GM21381 (cell line): ENCODE results near the gene POLE4.

Source experiments
- ATAC-seq: cut with Tn5 transposase; IDR thresholded peaks from one replicate; pipeline ENCODE4 v1.9.1; 2021; ENCODE audit warnings: mild to moderate bottlenecking, moderate library complexity; ENCODE audit not compliant: unreplicated experiment

The POLE4 gene

DNA sequence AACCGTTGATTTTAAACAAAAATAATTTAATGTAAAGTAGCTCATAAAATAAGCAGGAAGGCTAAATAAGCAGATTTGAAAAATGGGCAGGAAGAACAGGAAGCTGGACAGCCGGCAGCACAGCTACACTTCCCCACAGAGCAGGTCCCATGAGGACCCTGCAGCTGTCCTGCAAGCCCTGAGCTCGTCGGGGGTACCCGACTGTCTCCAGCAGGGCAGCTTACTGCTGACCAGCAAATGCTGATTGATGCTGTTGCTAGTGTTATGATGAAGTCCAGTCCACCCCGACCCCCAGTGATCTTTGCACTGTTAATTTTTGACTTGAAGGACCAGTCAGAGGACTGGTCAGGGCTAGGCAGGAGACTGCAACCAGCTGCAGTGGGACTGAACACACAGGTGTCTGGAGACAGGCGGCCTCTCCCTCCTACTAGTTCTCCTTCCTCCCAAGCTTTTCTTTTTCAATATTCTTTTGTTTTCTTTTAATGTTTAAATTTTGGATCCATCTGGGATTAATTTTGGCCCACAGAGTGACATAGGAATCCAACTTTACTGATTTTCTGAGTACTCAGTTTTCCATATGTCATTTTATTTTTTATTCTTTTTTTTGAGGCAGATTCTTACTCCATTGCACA, 27.7 kb downstream of the POLE4 start:
- no peak for ATAC-seq

DNA sequence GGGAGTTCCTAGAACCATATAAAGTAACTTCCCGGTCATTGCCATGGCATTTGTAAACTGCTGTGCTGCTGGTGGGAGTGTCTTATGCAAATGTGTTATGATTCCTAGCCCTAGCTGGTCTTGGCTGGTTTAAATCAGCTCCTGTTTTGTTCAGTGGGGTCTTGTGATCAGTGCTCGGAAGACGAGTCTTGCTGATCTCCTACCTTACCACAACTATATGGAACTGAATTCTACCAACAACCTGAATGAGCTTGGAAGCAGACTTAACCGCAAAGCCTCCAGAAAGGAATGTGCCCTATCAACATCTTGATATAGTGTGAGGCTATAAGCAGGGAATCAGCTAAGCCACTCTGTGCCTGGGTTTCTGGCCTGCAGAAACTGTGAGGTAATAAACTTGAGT, 33.5 kb downstream of the POLE4 start:
- no peak for ATAC-seq

DNA sequence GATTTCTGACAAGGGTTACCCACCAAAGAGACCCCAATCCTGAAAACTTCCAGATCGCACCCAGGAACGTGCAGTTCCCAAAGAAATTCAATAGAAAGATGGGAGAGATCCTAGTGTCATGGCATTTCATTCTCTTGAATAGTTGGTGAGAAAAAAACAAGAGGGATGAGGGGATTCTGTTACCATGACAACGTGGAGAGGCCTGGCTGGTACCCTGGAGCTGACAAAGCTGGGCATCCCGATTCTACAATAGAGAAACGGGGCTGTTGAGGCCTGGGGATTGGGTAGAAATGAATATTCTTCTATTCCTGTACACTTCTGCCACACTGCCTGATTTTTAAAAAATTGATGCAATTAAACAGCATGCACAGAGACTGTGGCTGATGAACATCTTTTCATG, 41.0 kb downstream of the POLE4 start:
- no peak for ATAC-seq

DNA sequence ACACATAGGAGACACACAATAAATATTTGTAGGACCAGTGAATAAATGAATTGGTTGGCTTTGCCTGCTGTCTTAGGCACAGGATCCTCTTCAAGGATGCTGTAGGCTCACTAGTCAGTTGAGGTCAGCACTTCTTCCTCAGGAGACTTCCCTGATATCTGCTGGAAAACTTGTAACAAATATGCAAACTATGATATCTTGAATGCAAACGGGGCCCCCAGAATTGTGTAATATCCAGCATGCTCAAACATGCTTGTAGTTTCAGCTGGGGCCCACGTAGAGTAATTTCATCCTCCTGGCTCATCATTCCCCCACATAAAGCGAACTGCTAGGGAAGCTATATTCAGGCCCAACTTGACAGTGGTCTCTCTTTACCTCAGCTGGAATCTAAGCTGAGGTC, 43.6 kb downstream of the POLE4 start:
- no peak for ATAC-seq

DNA sequence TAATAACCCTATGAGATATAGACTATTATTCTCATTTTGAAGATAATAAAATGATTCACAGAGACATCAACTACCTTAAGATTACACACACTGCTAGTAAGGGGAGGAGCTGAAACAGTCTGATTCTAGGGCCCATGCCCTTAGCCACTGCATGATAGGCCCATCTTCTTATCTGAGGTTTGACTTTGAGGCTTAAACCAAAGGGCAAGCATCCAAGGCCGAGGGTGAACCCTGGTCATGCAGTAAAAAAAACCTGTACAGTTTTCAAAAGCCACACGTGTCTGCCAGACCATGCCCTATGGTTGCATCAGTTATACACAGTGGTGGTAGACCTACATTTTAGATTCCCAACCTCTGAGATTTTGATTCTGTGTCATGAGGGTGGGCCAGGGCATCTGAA, 44.8 kb downstream of the POLE4 start:
- no peak for ATAC-seq

DNA sequence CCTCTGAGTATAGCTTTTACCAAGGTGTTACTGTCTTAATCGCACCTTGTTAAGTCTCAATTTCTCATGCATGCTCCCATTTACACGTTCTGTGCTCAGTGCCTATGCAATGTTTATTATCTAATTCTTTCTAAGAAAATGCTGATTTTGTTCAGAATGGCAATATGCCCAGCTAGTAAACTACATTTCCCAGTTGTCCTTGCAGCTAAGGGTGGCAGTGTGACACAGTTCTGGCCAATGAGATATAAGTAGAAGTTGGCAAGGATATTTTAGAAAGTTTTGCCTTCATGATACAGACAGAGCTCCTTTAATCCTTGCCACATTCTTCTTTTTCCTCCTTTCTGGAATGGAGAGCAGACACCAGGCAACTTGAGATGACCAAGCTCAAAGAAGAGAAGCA, 45.3 kb downstream of the POLE4 start:
- ATAC-seq = no peak

DNA sequence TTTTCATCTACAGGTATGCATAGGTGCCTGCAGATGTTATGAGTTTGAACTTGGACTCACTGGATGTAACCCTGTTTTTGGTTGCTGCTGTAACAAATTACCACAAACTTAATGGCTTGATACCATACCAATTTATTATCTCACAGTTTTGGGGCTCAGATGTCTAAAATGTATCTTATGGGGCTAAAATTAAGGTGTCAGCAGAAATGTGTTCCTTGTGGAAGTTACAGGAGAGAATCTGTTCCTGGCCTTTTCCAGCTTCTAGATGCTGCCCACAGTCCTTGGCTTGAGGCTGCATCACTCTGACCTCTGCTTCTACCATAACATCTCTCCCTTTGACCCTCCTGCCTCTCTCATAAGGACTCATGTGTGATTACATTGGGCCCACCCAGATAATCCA, 47.6 kb downstream of the POLE4 start:
- no peak for ATAC-seq

DNA sequence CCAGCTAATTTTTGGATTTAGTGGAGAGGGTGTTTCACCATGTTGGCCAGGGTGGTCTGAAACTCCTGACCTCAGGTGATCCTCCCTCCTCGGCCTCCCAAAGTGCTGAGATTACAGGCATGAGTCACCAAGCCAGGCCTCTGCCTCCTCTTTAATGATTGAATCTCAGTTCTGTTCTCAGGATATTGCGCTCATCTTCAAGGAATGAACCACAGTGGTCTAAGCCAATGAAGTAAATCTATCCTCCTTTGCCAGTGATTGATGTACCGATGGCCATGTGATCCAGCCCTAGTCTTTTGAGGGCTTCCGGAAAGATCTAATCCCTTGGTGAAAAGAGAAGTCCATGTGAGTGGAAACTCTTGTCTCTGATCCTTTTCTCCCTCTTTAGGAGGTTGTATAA, 48.6 kb downstream of the POLE4 start:
- ATAC-seq = no peak

DNA sequence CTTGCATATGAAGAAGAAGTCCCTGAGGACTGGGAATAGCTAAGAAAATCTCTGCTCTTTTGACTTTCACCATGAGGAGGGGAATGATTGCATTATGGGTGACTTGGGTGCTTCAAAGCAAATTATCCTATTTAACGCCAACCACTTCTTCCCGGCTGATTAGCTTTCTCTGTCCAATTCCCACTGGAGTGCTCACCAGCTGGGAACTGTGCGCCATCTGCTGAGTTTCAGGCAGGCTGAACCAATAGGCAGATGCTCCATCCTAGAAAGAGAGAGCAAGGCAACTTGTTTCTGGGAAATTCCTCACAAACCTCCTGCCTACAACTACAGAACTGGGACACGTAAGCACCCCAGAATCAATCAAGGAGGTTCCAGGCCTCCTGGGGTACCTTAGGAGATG, 49.4 kb downstream of the POLE4 start:
- ATAC-seq = no peak

DNA sequence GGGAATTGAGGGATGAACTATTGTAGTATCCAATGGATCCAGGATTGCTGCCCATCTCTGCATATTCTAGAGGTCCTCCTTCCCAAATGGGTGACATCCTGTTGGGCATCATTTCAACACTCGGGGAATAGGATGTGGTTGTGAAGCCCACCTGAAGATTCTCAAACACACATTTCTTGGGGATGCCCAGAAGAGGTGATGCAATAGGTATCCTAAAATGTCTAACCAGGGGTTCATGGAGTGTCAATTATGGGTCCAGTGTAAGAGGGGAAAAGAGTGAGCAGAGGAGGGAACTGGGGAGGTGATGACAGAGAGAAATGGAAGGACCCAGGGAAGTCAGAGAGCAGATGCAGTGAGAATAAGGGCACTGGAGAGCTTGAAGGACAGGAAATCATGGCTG, 52.1 kb downstream of the POLE4 start:
- no peak for ATAC-seq

DNA sequence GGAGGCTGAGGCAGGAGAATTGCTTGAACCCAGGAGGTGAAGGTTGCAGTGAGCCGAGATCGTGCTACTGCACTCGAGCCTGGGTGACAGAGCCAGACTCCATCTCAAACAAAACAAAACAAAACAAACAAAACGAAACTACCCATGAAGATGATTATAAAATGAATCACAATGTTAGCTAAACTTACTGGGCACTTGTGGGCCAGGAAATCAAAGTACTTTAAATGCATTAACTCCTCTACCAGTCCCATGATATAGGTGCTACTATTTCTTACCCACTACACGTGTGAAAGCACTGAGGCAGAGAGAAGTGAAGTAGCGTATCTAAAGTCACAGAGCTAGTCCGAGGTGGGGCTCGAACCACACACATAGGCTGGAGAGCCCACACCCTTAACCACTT, 53.6 kb downstream of the POLE4 start:
- ATAC-seq = no peak

DNA sequence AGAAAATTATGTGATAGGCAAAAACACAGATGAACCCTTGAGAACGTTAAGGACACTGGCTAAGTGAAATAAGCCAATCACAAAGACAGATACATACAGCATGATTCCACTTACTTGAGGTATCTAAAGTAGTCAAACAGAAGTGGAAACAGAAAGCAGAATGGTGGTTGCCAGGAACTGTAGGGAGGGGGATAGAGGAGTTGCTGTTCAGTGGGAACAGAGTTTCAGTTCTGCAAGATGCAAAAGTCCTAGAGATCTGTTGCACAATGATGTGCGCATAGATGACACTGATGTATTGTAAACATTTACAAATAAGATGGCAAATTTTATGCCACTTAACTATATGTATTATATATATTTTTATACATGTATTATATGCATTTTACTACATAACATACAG, 59.7 kb downstream of the POLE4 start:
- ATAC-seq = no peak
